NCI-H1436 (cell line): Measurements from ENCODE around the gene PCDHGA12.
"Not testable (repeated sequence)": the region's sequence is repeated elsewhere in the genome, so short reads cannot be mapped to it uniquely, and the experiment has no call there.

Source experiments
- DNase-seq: peaks from one replicate; lab custom pipeline; 2025; lab: John Stamatoyannopoulos, UW

PCDHGA12 gene

GRCh38 chr5:141407790-141408505 is 22.4 kb upstream of the PCDHGA12 start, which contains the start of gene PCDHGB6:
PCDHGB6 (plus strand) TSS chr5:141408021; CDS start chr5:141408203, 182 bp downstream.
- not testable (repeated sequence) for DNase-seq

DNA sequence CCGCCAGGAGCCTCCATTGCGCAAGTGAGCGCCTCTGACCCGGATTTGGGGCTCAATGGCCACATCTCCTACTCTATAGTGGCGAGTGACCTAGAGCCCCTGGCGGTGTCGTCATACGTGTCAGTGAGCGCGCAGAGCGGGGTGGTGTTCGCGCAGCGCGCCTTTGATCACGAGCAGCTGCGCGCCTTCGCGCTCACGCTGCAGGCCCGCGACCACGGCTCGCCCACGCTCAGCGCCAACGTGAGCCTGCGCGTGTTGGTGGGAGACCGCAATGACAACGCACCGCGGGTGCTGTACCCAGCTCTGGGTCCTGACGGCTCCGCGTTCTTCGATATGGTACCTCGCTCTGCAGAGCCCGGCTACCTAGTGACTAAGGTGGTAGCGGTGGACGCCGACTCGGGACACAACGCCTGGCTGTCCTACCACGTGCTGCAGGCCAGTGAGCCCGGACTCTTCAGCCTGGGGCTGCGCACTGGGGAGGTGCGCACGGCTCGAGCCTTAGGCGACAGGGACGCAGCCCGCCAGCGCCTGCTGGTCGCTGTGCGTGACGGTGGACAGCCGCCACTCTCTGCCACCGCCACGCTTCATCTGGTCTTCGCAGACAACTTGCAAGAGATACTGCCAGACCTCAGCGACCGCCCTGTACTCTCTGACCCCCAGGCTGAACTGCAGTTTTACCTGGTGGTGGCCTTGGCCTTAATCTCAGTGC is 20.6 kb upstream of the PCDHGA12 start:
- DNase-seq, result no peak

DNA sequence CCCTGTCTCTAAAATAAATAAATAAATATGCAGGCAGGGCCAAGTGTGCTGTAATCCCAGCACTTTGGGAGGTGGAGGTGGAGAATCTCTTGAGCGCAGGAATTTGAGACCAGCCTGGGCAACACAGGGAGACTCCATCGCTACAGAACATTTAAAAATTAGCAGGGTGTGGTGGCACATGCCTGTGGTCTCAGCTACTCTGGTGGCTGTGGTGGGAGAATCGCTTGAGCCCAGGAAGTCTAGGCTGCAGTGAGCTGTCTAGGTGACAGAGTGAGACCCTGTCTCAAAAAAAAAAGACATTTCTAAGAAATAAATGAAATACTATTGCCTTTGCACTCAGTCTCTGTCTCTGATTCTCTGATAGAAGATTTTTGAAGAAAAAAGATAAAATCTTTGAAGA is 18.7 kb upstream of the PCDHGA12 start:
- no peak for DNase-seq

DNA sequence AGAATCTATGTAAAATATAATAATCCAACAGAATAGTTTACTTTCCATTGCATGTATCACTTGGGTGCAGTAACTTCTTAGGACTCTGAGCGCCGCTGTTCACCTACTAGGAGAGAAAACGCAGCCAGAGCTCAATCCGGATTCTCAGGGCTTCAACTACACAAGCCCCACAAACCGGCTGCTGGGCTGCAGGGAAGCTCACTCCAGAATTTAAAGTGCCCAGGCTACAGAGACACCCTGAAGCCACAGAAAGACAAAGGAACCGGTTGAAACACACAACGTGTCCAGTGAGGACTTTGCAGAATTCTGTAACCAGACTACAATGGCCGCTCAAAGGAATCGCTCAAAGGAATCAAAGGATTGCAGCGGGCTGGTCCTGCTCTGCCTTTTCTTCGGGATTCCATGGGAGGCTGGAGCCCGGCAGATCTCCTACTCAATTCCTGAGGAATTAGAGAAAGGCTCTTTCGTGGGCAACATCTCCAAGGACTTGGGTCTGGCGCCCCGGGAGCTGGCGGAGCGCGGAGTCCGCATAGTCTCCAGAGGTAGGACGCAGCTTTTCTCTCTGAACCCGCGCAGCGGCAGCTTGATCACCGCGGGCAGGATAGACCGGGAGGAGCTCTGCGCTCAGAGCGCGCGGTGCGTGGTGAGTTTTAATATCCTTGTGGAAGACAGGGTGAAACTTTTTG is 17.3 kb upstream of the PCDHGA12 start, which contains the start of gene PCDHGA10:
TSS of gene PCDHGA10 (plus strand) at position 134 of the 686 bp plus-strand sequence. CDS start at position 323, 189 bp downstream.
- DNase-seq, result peak; percentile 30

DNA sequence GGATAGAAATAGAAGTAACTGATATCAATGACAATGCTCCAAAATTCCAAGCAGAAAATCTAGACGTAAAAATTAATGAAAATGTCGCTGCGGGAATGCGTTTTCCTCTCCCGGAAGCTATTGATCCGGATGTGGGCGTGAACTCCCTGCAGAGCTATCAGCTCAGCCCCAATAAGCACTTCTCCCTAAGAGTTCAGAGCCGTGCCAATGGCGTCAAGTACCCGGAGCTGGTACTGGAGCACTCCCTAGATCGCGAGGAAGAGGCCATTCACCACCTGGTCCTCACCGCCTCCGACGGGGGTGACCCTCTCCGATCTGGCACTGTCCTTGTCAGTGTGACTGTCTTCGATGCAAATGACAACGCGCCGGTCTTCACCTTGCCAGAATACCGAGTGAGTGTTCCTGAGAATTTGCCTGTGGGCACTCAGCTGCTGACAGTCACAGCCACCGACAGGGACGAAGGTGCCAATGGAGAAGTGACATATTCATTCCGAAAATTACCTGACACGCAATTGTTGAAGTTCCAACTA is 16.7 kb upstream of the PCDHGA12 start:
- no peak for DNase-seq

GRCh38 chr5:141414548-141415274 is 15.6 kb upstream of the PCDHGA12 start:
- DNase-seq, result not testable (repeated sequence)

DNA sequence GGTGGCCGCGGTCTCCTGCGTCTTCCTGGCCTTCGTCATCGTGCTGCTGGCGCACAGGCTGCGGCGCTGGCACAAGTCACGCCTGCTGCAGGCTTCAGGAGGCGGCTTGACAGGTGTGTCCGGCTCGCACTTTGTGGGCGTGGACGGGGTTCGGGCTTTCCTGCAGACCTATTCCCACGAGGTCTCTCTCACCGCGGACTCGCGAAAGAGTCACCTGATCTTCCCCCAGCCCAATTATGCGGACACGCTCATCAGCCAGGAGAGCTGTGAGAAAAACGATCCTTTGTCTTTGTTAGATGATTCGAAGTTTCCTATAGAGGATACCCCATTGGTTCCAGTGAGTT is 15.1 kb upstream of the PCDHGA12 start:
- not testable (repeated sequence) for DNase-seq

DNA sequence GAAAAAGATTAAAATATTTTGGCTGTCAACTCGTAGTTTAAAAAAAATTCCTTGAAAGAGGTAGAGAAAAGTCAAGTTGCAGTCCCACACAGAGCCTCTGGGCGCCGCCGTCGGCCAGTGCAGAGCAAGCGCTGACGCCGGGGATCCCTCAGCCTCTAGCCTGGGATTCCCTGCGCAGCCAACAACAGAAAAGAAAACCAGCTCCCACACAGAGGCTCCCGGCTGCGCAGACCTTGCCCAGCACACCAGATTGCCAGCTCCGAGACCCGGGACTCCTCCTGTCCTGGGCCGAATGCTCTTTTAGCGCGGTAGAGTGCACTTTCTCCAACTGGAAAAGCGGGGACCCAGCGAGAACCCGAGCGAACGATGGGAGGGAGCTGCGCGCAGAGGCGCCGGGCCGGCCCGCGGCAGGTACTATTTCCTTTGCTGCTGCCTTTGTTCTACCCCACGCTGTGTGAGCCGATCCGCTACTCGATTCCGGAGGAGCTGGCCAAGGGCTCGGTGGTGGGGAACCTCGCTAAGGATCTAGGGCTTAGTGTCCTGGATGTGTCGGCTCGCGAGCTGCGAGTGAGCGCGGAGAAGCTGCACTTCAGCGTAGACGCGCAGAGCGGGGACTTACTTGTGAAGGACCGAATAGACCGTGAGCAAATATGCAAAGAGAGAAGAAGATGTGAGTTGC is 12.7 kb upstream of the PCDHGA12 start, which contains the start of gene PCDHGB7:
TSS of gene PCDHGB7 (plus strand) at position 184 of the 679 bp plus-strand sequence. CDS start at position 367, 183 bp downstream.
- peak; percentile 70 for DNase-seq

- DNase-seq, result no peak
These were observed 11.0 kb upstream of the PCDHGA12 start for GRCh38 chr5:141419074-141419880.

DNA sequence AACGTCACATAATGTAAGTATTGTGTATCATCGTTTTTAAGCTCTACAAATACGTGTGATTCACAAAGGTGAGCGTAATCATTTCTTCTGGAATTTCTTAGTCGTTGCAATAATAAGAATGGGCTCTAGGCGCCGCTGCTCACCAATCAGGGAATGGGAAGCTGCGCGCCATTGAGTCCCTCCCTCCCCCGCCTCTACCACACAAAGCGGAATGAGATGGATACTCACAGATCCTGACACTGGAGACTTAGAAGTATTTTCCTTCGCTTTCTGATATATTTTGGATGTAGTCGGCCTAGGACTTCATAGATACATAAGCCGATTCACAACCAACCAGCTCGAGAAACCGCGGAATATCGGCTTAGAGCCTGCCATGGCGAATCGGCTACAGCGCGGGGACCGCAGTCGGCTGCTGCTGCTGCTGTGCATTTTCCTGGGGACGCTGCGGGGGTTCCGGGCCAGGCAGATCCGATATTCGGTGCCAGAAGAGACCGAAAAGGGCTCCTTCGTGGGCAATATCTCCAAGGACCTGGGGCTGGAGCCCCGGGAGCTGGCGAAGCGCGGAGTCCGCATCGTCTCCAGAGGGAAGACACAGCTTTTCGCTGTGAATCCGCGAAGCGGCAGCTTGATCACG is 9.3 kb upstream of the PCDHGA12 start, which contains the start of gene PCDHGA11:
TSS of gene PCDHGA11 (plus strand) at position 197 of the 634 bp plus-strand sequence. CDS start at position 374, 177 bp downstream.
- no peak for DNase-seq

DNA sequence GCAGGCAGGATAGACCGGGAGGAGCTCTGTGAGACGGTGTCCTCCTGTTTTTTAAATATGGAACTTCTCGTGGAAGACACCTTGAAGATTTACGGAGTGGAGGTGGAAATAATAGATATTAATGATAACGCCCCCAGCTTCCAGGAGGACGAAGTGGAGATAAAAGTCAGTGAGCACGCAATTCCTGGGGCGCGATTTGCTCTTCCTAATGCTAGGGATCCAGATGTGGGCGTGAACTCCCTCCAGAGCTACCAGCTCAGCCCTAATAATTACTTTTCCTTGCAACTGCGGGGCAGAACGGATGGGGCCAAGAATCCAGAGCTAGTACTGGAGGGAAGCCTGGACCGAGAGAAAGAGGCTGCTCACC is 8.8 kb upstream of the PCDHGA12 start:
- no peak for DNase-seq

- DNase-seq, result no peak
These were observed 7.5 kb upstream of the PCDHGA12 start for GRCh38 chr5:141422742-141423291.

DNA sequence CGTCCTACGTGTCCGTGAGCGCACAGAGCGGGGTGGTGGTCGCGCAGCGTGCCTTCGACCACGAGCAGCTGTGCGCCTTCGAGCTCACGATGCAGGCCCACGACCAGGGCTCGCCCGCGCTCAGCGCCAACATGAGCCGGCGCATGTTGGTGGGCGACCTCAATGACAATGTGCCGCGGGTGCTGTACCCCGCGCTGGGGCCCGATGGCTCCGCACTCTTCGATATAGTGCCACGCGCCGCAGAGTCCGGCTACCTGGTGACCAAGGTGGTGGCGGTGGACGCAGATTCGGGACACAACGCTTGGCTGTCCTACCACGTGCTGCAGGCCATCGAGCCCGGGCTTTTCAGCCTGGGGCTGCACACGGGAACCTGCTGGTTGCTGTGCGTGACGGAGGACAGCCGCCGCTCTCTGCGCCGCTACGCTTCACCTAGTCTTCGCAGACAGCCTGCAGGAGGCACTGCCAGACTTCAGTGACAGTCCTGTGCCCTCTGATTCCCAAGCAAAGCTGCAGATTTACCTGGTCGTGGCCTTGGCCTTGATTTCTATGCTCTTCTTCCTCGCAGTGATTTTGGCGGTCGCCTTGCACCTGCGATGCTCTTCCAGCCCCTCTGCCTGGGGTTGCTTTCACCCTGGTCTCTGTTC is 2.4 kb upstream of the PCDHGA12 start:
- DNase-seq, result no peak

- no peak for DNase-seq
These were observed 979 bp downstream of the PCDHGA12 start for GRCh38 chr5:141431286-141431685.

DNA sequence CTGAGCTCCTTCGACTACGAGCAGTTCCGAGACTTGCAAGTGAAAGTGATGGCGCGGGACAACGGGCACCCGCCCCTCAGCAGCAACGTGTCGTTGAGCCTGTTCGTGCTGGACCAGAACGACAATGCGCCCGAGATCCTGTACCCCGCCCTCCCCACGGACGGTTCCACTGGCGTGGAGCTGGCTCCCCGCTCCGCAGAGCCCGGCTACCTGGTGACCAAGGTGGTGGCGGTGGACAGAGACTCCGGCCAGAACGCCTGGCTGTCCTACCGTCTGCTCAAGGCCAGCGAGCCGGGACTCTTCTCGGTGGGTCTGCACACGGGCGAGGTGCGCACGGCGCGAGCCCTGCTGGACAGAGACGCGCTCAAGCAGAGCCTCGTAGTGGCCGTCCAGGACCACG is 2.0 kb downstream of the PCDHGA12 start:
- not testable (repeated sequence) for DNase-seq

GRCh38 chr5:141432726-141433125 is 2.4 kb downstream of the PCDHGA12 start:
- DNase-seq, result not testable (repeated sequence)

- no peak for DNase-seq
These were observed 3.7 kb downstream of the PCDHGA12 start for GRCh38 chr5:141434006-141434405.

GRCh38 chr5:141437221-141437620 is 6.9 kb downstream of the PCDHGA12 start:
- DNase-seq, result no peak
